OCI-LY3 (cell line): ENCODE data around the gene CDK17.

Experiments used
- CTCF ChIP-seq: fragments of 200-600, 300-600 bp; sonication (generic); IDR thresholded peaks from 2 replicates; pipeline ENCODE4 v1.5.1; 2014; ENCODE audit warnings: antibody characterized with exemption, low read length, low read depth
- EZH2phosphoT487 ChIP-seq: fragments of 200-600 bp; shearing (Covaris generic); IDR thresholded peaks from 2 replicates; pipeline ENCODE4 v1.6.1; 2018; ENCODE audit warnings: antibody characterized with exemption, mixed run types, low read depth

DNA sequence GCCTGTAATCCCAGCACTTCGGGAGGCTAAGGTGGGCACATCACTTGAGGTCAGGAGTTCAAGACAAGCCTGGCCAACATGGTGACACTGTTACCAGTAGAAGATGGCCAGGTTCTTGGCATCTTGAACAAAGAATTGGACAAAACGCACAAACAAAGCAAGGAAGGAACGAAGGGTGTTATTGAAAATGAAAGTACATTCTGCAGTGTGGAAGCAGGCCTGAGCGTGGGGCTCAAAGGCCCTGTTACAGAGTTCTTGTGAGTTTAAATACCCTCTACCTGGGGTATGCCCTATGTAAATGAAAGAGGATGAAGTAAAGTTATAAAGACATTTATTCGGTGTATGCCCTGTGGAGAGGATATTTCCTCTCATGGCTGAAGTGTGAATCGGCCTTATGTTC, 20.8 kb upstream of the CDK17 start:
- TF ChIP-seq CTCF (no peak), EZH2phosphoT487 (no peak)
